A549 (cell line): ENCODE results near the gene MYRF. TPM values are rescaled to one million over a fixed set of nuclear protein-coding genes. Genes with fewer than 3 reads are reported as not detected.

Experiments
- ATAC-seq, 2 experiments: fragments of 200-7000 bp in 1 of 2; fragments of >200 bp in 1 of 2; cut with Nextera tagmentation in 1 of 2; cut with Tn5 transposase in 1 of 2; 3 replicates each; pipeline versions ENCODE4 v1.8.0 to v1.9.1; 2018 to 2020; ENCODE audit warnings: mild to moderate bottlenecking in 1 of 2, moderate library complexity in 1 of 2
- CTCF ChIA-PET: fragments of 300-600 bp; sonication (Branson Sonifier 250); formaldehyde crosslinking; extraction: SDS; loops from one replicate; lab custom pipeline; 2021; ENCODE audit warnings: antibody characterized with exemption, inconsistent platforms; lab: Yijun Ruan, JAX
- POLR2A ChIA-PET: fragments of 350-600 bp; formaldehyde crosslinking; extraction: SDS; loops from one replicate; lab custom pipeline; 2021; ENCODE audit warnings: antibody characterized with exemption, inconsistent platforms; lab: Yijun Ruan, JAX
- DNase-seq, 2 experiments: peaks; one replicate each; pipeline versions ENCODE4 v3.0.0 to v3.0.0-alpha.2; 2011 to 2016; ENCODE audit warnings: low read depth in 1 of 2, low spot score in 1 of 2
- FAIRE-seq: peaks from 2 replicates; lab custom pipeline; 2011; peaks lifted over from hg19 to GRCh38; lab: Jason Lieb, UNC
- H3K27ac ChIP-seq, 2 experiments: fragments of >200 bp; sonication (Bioruptor Twin); formaldehyde crosslinking; 3 replicates each; pipeline ENCODE4 v1.5.1; 2016 to 2017
- H3K4me1 ChIP-seq: fragments of >200 bp; sonication (Bioruptor Twin); formaldehyde crosslinking; 3 replicates; pipeline ENCODE4 v1.6.1; 2016
- H3K4me2 ChIP-seq: fragments of >200 bp; sonication (Bioruptor Twin); formaldehyde crosslinking; 3 replicates; pipeline ENCODE4 v1.6.1; 2016
- H3K4me3 ChIP-seq: fragments of >200 bp; sonication (Bioruptor Twin); formaldehyde crosslinking; 3 replicates; pipeline ENCODE4 v1.5.1; 2016
- H3K9me3 ChIP-seq: fragments of >200 bp; sonication (Bioruptor Twin); formaldehyde crosslinking; 3 replicates; pipeline ENCODE4 v1.6.1; 2016
- CBX8 ChIP-seq: fragments of 200-600 bp; sonication (generic); IDR thresholded peaks from 2 replicates; pipeline ENCODE4 v1.6.1; 2016
- CHD2 ChIP-seq: fragments of 150-350 bp; IDR thresholded peaks from 2 replicates; pipeline ENCODE4 v1.6.1; 2014; ENCODE audit warnings: low read length; ENCODE audit not compliant: partially characterized antibody
- CTCF ChIP-seq: fragments of >200 bp; sonication (Bioruptor Twin); formaldehyde crosslinking; IDR thresholded peaks from 3 replicates; pipeline ENCODE4 v1.5.1; 2016
- EHF ChIP-seq: fragments of 250-450 bp; sonication (Bioruptor Pico); IDR thresholded peaks from 2 replicates; pipeline ENCODE4 v1.5.0; 2020; ENCODE audit warnings: mild to moderate bottlenecking
- EHMT2 ChIP-seq: fragments of 200-600 bp; sonication (generic); IDR thresholded peaks from 2 replicates; pipeline ENCODE4 v1.6.1; 2016; ENCODE audit warnings: antibody characterized with exemption, low read depth, mild to moderate bottlenecking, moderate library complexity
- ELK1 ChIP-seq: fragments of 150-350 bp; IDR thresholded peaks from 2 replicates; pipeline ENCODE4 v1.6.1; 2014; ENCODE audit warnings: low read depth, mild to moderate bottlenecking, low read length
- EP300 ChIP-seq, 2 experiments: fragments of >200 bp; sonication (Bioruptor Twin); formaldehyde crosslinking; IDR thresholded peaks; 2 replicates in 1 of 2; 3 replicates in 1 of 2; pipeline ENCODE4 v1.6.1; 2016 to 2017
- ESRRA ChIP-seq: fragments of 150-350 bp; IDR thresholded peaks from 2 replicates; pipeline ENCODE4 v1.6.1; 2014; ENCODE audit warnings: mild to moderate bottlenecking, low read length, borderline replicate concordance
- FOXS1 ChIP-seq: fragments of 250-450 bp; sonication (Bioruptor Pico); IDR thresholded peaks from 2 replicates; pipeline ENCODE4 v1.5.0; 2020; ENCODE audit warnings: mild to moderate bottlenecking, moderate library complexity
- GATA3 ChIP-seq: IDR thresholded peaks from 2 replicates; pipeline ENCODE4 v1.6.1; 2012; ENCODE audit warnings: borderline replicate concordance
- HEYL ChIP-seq: fragments of 250-450 bp; sonication (Bioruptor Pico); IDR thresholded peaks from 2 replicates; pipeline ENCODE4 v1.8.0; 2021; ENCODE audit warnings: mild to moderate bottlenecking, moderate library complexity
- HMGXB4 ChIP-seq: fragments of 250-450 bp; sonication (Bioruptor Pico); IDR thresholded peaks from 2 replicates; pipeline ENCODE4 v1.5.0; 2021; ENCODE audit warnings: mild to moderate bottlenecking, moderate library complexity, borderline replicate concordance
- JUN ChIP-seq, 2 experiments: fragments of >200 bp; sonication (Bioruptor Twin); formaldehyde crosslinking; IDR thresholded peaks; 2 replicates in 1 of 2; 3 replicates in 1 of 2; pipeline ENCODE4 v1.6.1; 2016 to 2017
- KDM5A ChIP-seq: fragments of 200-600 bp; sonication (generic); IDR thresholded peaks from 2 replicates; pipeline ENCODE4 v1.6.1; 2016; ENCODE audit warnings: antibody characterized with exemption, mild to moderate bottlenecking
- MAZ ChIP-seq: fragments of 150-350 bp; IDR thresholded peaks from 2 replicates; pipeline ENCODE4 v1.6.1; 2014; ENCODE audit warnings: antibody characterized with exemption, low read depth, low read length, borderline replicate concordance
- MYC ChIP-seq: IDR thresholded peaks from 2 replicates; pipeline ENCODE4 v1.6.1; 2012; ENCODE audit warnings: mild to moderate bottlenecking, inconsistent platforms, low read length, improper control_type of control experiment, borderline replicate concordance
- NR3C1 ChIP-seq: fragments of >200 bp; sonication (Bioruptor Twin); formaldehyde crosslinking; IDR thresholded peaks from 3 replicates; pipeline ENCODE4 v1.6.1; 2017
- PBX3 ChIP-seq: IDR thresholded peaks from 2 replicates; pipeline ENCODE4 v1.6.1; 2012
- PHF8 ChIP-seq: fragments of 200-600 bp; sonication (generic); IDR thresholded peaks from 2 replicates; pipeline ENCODE4 v1.6.1; 2016; ENCODE audit warnings: low read depth, mild to moderate bottlenecking, antibody characterized with exemption, moderate library complexity, borderline replicate concordance
- RCOR1 ChIP-seq: fragments of 150-350 bp; IDR thresholded peaks from 2 replicates; pipeline ENCODE4 v1.6.1; 2014; ENCODE audit warnings: antibody characterized with exemption, low read length, low read depth
- TP53 ChIP-seq: fragments of 250-450 bp; sonication (Bioruptor Pico); IDR thresholded peaks from 2 replicates; pipeline ENCODE4 v1.5.0; 2021; ENCODE audit warnings: mild to moderate bottlenecking, moderate library complexity
- ZC3H11A ChIP-seq: fragments of 450-650 bp; IDR thresholded peaks from 2 replicates; pipeline ENCODE4 v1.6.1; 2014; ENCODE audit warnings: antibody characterized with exemption, mild to moderate bottlenecking
- ZNF302 ChIP-seq: fragments of 250-450 bp; sonication (Bioruptor Pico); IDR thresholded peaks from 2 replicates; pipeline ENCODE4 v1.9.0; 2021; ENCODE audit warnings: inconsistent platforms, mild to moderate bottlenecking, moderate library complexity
- ZSCAN20 ChIP-seq: fragments of 250-450 bp; sonication (Bioruptor Pico); IDR thresholded peaks from 2 replicates; pipeline ENCODE4 v1.8.0; 2022; ENCODE audit warnings: mild to moderate bottlenecking, moderate library complexity
- WGBS: methylation state at CpG from one replicate; pipeline ENCODE4 v1.1.6; 2017; ENCODE audit errors: missing lambda C conversion rate; 5-methylcytosine and 5-hydroxymethylcytosine counted together
- polyA plus RNA-seq, 4 experiments: library from polyadenylated mRNA; depleted of rRNA in 3 of 4; stranded (reverse); fragments of >200 nt; fragmentation: RNase III in 1 of 4; extraction: RNeasy Plus Mini Kit Qiagen cat#74134 plus additional on column Dnase treatment in 1 of 4; gene quantifications; 2 replicates in 3 of 4; 3 replicates in 1 of 4; pipeline ENCODE4 v1.2.3, GENCODE V29; 2011 to 2017
- TF ChIP-seq, protein P1 (sequence below): IDR thresholded peaks from 2 replicates; pipeline ENCODE4 v1.6.1; 2012; ENCODE audit warnings: low read depth, borderline replicate concordance

The MYRF gene
- polyA plus RNA-seq, 2 of the 4 experiments (the other 2 are of a cell fraction): 14.7 to 22.3 TPM

DNA sequence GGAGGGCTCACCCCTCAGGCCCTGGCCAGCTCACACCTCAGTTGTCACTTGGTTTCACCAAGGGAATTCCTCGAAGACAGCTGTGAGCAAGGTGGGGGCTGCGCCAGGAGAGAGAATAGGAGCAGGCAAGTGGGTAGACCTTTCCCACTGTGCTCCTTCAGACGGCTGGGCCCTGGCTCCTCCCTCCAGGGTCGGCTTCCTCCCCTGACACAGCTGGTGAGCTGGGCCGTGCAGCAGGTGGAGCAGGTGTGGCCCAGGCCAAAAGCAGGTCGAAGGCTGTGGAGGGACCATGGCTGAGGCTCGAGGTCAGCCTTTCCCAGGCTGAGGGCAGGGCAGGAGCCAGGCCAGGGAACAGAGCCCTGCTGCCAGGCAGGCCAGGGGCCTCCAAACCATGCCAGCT, 12.5 kb upstream of the MYRF start (continued):
- TF ChIP-seq MYC: no peak

- ChIA-PET POLR2A (no interaction called here), CTCF (interaction anchor here (0.6 to 11.4 kb wide), 5 partner anchors 4 to 46 kb away, joined by 4 to 156 read pairs (median 27); no protein-coding TSS in a partner anchor)
- Histone ChIP-seq H3K27ac (no peak overlapping the region), H3K9me3 (no peaks in the 10 kb centered on the region), H3K4me1 (peaks cover 3% of the 10 kb centered on the region; the same call in 1 of the 3 replicates), H3K4me2 (no peak overlapping the region), H3K4me3 (no peak overlapping the region)
- ATAC-seq (no peak), FAIRE-seq (no peak), DNase-seq (no peak)
- WGBS: 87% methylated on average over 7 of the region's 7 CpGs
- no peak for TF ChIP-seq HMGXB4
- no peak for TF ChIP-seq ZC3H11A
- no peak for TF ChIP-seq EHMT2
- no peak for TF ChIP-seq RCOR1
- no peak for TF ChIP-seq JUN (IDR thresholded peaks at IDR 0.05)
- no peak for TF ChIP-seq HEYL (CRISPR knock-in tag)
- TF ChIP-seq ESRRA: no peak
- no peak for TF ChIP-seq MAZ
- no peak for TF ChIP-seq EHF
- TF ChIP-seq, protein P1, sequence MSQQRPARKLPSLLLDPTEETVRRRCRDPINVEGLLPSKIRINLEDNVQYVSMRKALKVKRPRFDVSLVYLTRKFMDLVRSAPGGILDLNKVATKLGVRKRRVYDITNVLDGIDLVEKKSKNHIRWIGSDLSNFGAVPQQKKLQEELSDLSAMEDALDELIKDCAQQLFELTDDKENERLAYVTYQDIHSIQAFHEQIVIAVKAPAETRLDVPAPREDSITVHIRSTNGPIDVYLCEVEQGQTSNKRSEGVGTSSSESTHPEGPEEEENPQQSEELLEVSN: no peak
- TF ChIP-seq TP53 (CRISPR knock-in tag): no peak
- no peak for TF ChIP-seq ZSCAN20 (CRISPR knock-in tag)
- TF ChIP-seq EP300 (IDR thresholded peaks at IDR 0.05): no peak
- no peak for TF ChIP-seq CHD2
- no peak for TF ChIP-seq CBX8
- no peak for TF ChIP-seq ZNF302 (CRISPR knock-in tag)
- no peak for TF ChIP-seq FOXS1
- TF ChIP-seq NR3C1: no peak
Measured at GRCh38 chr11:61742391-61742790, 10.0 kb upstream of the MYRF start.

- Histone ChIP-seq H3K27ac (no peak overlapping the region), H3K9me3 (no peaks in the 10 kb centered on the region), H3K4me1 (peaks cover 11% of the 10 kb centered on the region), H3K4me2 (no peak overlapping the region), H3K4me3 (no peak overlapping the region)
- ATAC-seq (no peak), DNase-seq (no peak), FAIRE-seq (no peak)
- 92% methylated on average over 21 of the region's 42 CpGs for whole genome bisulfite sequencing
- no peak for TF ChIP-seq ELK1
- no peak for TF ChIP-seq PHF8
- no peak for TF ChIP-seq GATA3
- TF ChIP-seq KDM5A: no peak
- no peak for TF ChIP-seq PBX3
- TF ChIP-seq ZSCAN20 (CRISPR knock-in tag): no peak
- no peak for TF ChIP-seq CTCF
- ChIA-PET CTCF (interaction anchor here (0.7 to 11.1 kb wide), 13 partner anchors 7 to 364 kb away, joined by 3 to 156 read pairs (median 3); partner anchors contain the start of gene TMEM216), POLR2A (no interaction called here)
Measured at GRCh38 chr11:61743486-61744095, 8.8 kb upstream of the MYRF start.
